Activated T-helper 2 cell treated with anti-CD3 and anti-CD28 coated beads, Interferon-gamma antibody, Interleukin-2, Interleukin-4, amounts not matched to agents 10 μg/mL and 5 μg/mL and 100 μg/mL, durations not matched to agents 14 hours and 24 hours and 36 hours (primary cell): ENCODE data around the gene SLC35G6. TPM values are rescaled to one million over a fixed set of nuclear protein-coding genes. Genes with fewer than 3 reads are reported as not detected.

Source experiments
- DNase-seq: peaks from one replicate; pipeline ENCODE4 v3.0.0; 2021; ENCODE audit warnings: low spot score
- H3K27ac Mint-ChIP-seq: one replicate; pipeline ENCODE4 v1.8.0; 2021; ENCODE audit warnings: mixed read lengths
- H3K27me3 Mint-ChIP-seq: one replicate; pipeline ENCODE4 v1.8.0; 2021; ENCODE audit warnings: low read depth, mixed read lengths
- H3K36me3 Mint-ChIP-seq: one replicate; pipeline ENCODE4 v1.8.0; 2021; ENCODE audit warnings: low read depth, mixed read lengths
- H3K4me1 Mint-ChIP-seq: one replicate; pipeline ENCODE4 v1.8.0; 2021; ENCODE audit warnings: low read depth, mixed read lengths
- H3K4me3 Mint-ChIP-seq: one replicate; pipeline ENCODE4 v1.8.0; 2021; ENCODE audit warnings: low read depth, mild to moderate bottlenecking, moderate library complexity, mixed read lengths
- H3K9me3 Mint-ChIP-seq: one replicate; pipeline ENCODE4 v1.8.0; 2021; ENCODE audit warnings: mixed read lengths
- intact Hi-C: fragments of 100-400 bp; cut with micrococcal nuclease; formaldehyde crosslinking; loops from one replicate; pipeline ENCODE4 v1.15.1; 2023
- total RNA-seq: library from RNA; stranded (reverse); gene quantifications from 2 replicates; pipeline ENCODE4 v1.2.3, GENCODE V29; 2022

SLC35G6 gene
- total RNA-seq, 1 donor from 2014 or later, result not detected

DNA sequence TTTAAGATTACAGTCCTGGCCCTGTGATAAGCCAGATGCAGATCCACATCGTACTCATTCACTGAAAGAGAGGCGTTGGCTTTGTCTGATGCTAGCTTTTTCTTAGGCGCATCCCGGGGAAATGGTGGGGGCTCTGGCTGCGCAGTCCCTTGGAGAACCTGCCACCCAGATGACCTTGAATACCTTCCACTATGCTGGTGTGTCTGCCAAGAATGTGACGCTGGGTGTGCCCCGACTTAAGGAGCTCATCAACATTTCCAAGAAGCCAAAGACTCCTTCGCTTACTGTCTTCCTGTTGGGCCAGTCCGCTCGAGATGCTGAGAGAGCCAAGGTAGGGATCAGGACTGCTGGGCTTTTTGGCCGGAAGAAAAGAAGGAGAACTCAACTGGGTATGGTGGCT lies 26.9 kb downstream of the SLC35G6 start:
- intact Hi-C loops, result no loop called here
- H3K9me3 Mint-ChIP-seq, result no peaks in the 10 kb centered on the region
- H3K27ac Mint-ChIP-seq, result no peak overlapping the region
- H3K4me3 Mint-ChIP-seq, result no peak overlapping the region
- DNase-seq, result no peak
- peaks cover 90% of the 10 kb centered on the region for H3K36me3 Mint-ChIP-seq
- H3K4me1 Mint-ChIP-seq, result no peaks in the 10 kb centered on the region
- no peaks in the 10 kb centered on the region for H3K27me3 Mint-ChIP-seq

DNA sequence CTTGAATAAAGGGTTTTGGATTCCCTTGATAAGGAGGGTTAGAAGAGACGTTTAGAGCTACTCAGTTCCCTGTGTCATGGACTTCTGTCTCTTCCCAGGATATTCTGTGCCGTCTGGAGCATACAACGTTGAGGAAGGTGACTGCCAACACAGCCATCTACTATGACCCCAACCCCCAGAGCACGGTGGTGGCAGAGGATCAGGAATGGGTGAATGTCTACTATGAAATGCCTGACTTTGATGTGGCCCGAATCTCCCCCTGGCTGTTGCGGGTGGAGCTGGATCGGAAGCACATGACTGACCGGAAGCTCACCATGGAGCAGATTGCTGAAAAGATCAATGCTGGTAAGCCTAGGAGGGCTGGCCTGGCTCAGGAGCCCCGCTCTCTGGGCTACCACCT lies 27.6 kb downstream of the SLC35G6 start:
- no peak for DNase-seq
- H3K27ac Mint-ChIP-seq, result no peak overlapping the region
- no peaks in the 10 kb centered on the region for H3K27me3 Mint-ChIP-seq
- no peaks in the 10 kb centered on the region for H3K9me3 Mint-ChIP-seq
- intact Hi-C loops, result no loop called here
- no peak overlapping the region for H3K4me3 Mint-ChIP-seq
- H3K36me3 Mint-ChIP-seq, result peaks cover 90% of the 10 kb centered on the region
- peaks cover 5% of the 10 kb centered on the region for H3K4me1 Mint-ChIP-seq

DNA sequence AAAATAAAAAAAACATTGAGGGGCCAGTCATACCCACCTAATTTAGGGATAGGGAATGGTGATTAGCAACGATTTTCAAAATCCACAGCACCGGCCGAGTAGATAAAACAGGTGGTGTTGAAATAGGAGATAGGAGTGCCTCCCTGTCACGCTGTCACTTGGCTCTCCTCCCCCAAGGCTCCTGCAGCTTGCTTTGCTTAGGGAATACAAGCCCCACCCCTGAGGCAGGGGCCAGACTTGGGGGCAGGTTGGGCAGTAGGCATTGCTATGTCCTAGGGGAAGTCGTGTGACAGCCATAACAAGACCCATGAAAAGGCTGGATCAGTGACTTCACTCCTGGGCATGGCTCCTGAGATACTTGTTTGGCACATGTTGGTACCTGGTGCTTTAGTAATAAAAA lies 28.7 kb downstream of the SLC35G6 start:
- DNase-seq, result no peak
- H3K4me1 Mint-ChIP-seq, result peaks cover 5% of the 10 kb centered on the region
- H3K36me3 Mint-ChIP-seq, result peaks cover 90% of the 10 kb centered on the region
- H3K27ac Mint-ChIP-seq, result no peak overlapping the region
- H3K27me3 Mint-ChIP-seq, result no peaks in the 10 kb centered on the region
- no peaks in the 10 kb centered on the region for H3K9me3 Mint-ChIP-seq
- H3K4me3 Mint-ChIP-seq, result no peak overlapping the region
- intact Hi-C loops, result no loop called here

DNA sequence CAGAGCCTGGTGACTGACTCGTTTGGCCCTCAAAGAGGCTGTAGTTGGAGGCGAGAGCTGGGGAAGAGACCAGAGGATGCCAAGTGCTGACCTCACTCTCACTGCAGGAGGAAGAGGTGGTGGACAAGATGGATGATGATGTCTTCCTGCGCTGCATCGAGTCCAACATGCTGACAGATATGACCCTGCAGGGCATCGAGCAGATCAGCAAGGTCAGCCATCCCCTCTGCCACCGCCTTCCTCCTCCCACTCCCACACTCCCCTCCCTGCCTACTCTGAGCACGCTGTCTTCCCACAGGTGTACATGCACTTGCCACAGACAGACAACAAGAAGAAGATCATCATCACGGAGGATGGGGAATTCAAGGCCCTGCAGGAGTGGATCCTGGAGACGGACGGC lies 29.9 kb downstream of the SLC35G6 start:
- Mint-ChIP-seq H3K36me3 (peaks cover 84% of the 10 kb centered on the region), H3K4me3 (no peak overlapping the region), H3K9me3 (no peaks in the 10 kb centered on the region), H3K27ac (no peak overlapping the region), H3K4me1 (peaks cover 5% of the 10 kb centered on the region), H3K27me3 (no peaks in the 10 kb centered on the region)
- intact Hi-C loops, result no loop called here
- no peak for DNase-seq

DNA sequence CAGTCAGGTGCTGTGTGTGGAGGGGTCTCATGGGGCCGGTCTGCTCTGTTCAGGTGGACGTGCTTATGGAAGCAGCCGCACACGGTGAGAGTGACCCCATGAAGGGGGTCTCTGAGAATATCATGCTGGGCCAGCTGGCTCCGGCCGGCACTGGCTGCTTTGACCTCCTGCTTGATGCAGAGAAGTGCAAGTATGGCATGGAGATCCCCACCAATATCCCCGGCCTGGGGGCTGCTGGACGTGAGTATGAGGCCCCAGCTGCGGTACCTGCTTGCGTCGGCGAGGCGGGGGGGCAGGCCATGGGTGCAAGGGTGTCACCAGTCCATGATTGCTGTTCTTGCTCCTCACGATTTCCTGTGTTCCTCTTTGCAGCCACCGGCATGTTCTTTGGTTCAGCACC lies 30.9 kb downstream of the SLC35G6 start:
- Mint-ChIP-seq H3K27ac (no peak overlapping the region), H3K4me1 (peaks cover 5% of the 10 kb centered on the region), H3K9me3 (no peaks in the 10 kb centered on the region), H3K36me3 (peaks cover 77% of the 10 kb centered on the region), H3K27me3 (no peaks in the 10 kb centered on the region), H3K4me3 (no peak overlapping the region)
- intact Hi-C loops, result no loop called here
- DNase-seq, result no peak

- Mint-ChIP-seq H3K9me3 (no peaks in the 10 kb centered on the region), H3K27me3 (no peaks in the 10 kb centered on the region), H3K4me3 (no peak overlapping the region), H3K27ac (no peak overlapping the region), H3K36me3 (peaks cover 69% of the 10 kb centered on the region), H3K4me1 (peaks cover 5% of the 10 kb centered on the region)
- no peak for DNase-seq
- intact Hi-C loops, result no loop called here
Measured at GRCh38 chr17:7512824-7513540, 31.7 kb downstream of the SLC35G6 start.

GRCh38 chr17:7513850-7514419 lies 32.7 kb downstream of the SLC35G6 start:
- H3K36me3 Mint-ChIP-seq, result peaks cover 60% of the 10 kb centered on the region
- H3K4me1 Mint-ChIP-seq, result peaks cover 5% of the 10 kb centered on the region
- H3K9me3 Mint-ChIP-seq, result no peaks in the 10 kb centered on the region
- no peak overlapping the region for H3K4me3 Mint-ChIP-seq
- intact Hi-C loops, result loop anchor here (1.0 kb wide), 1 partner anchor 47 kb away; the partner anchor contains the start of gene SENP3
- DNase-seq, result no peak
- H3K27ac Mint-ChIP-seq, result peak overlapping the region; percentile 25
- no peaks in the 10 kb centered on the region for H3K27me3 Mint-ChIP-seq

GRCh38 chr17:7515911-7516610 lies 34.8 kb downstream of the SLC35G6 start:
- Mint-ChIP-seq H3K27ac (no peak overlapping the region), H3K4me1 (peaks cover 5% of the 10 kb centered on the region), H3K27me3 (no peaks in the 10 kb centered on the region), H3K36me3 (peaks cover 40% of the 10 kb centered on the region), H3K9me3 (no peaks in the 10 kb centered on the region), H3K4me3 (no peak overlapping the region)
- DNase-seq, result no peak
- intact Hi-C loops, result no loop called here

- peaks cover 13% of the 10 kb centered on the region for H3K9me3 Mint-ChIP-seq
- H3K4me1 Mint-ChIP-seq, result peaks cover 6% of the 10 kb centered on the region
- no peaks in the 10 kb centered on the region for H3K27me3 Mint-ChIP-seq
- no peak overlapping the region for H3K4me3 Mint-ChIP-seq
- intact Hi-C loops, result loop anchor here (2.0 kb wide), 1 partner anchor 38 kb away; the partner anchor contains the start of gene SENP3
- peak; percentile 26 for DNase-seq
- H3K27ac Mint-ChIP-seq, result no peak overlapping the region
- H3K36me3 Mint-ChIP-seq, result peaks cover 3% of the 10 kb centered on the region
Measured at GRCh38 chr17:7523033-7523432, 41.8 kb downstream of the SLC35G6 start.

- Mint-ChIP-seq H3K36me3 (peaks cover 3% of the 10 kb centered on the region), H3K27me3 (peaks cover 2% of the 10 kb centered on the region), H3K4me1 (no peaks in the 10 kb centered on the region), H3K9me3 (peaks cover 27% of the 10 kb centered on the region), H3K4me3 (no peak overlapping the region), H3K27ac (no peak overlapping the region)
- intact Hi-C loops, result no loop called here
- no peak for DNase-seq
Measured at GRCh38 chr17:7528842-7529241, 47.6 kb downstream of the SLC35G6 start.

- peaks cover 5% of the 10 kb centered on the region for H3K27me3 Mint-ChIP-seq
- DNase-seq, result no peak
- peaks cover 27% of the 10 kb centered on the region for H3K9me3 Mint-ChIP-seq
- no peak overlapping the region for H3K27ac Mint-ChIP-seq
- H3K36me3 Mint-ChIP-seq, result peaks cover 3% of the 10 kb centered on the region
- no peak overlapping the region for H3K4me3 Mint-ChIP-seq
- intact Hi-C loops, result no loop called here
- H3K4me1 Mint-ChIP-seq, result no peaks in the 10 kb centered on the region
Measured at GRCh38 chr17:7530023-7530900, 49.0 kb downstream of the SLC35G6 start.
